H1 (cell line): ENCODE data around the gene PKD1L1.

ENCODE experiments used
- CREB1 ChIP-seq: IDR thresholded peaks from 2 replicates; pipeline ENCODE4 v1.6.1; 2012; ENCODE audit warnings: inconsistent platforms
- GTF2F1 ChIP-seq: IDR thresholded peaks from 2 replicates; pipeline ENCODE4 v1.6.1; 2012; ENCODE audit warnings: low read depth, low read length, improper control_type of control experiment, borderline replicate concordance
- JUN ChIP-seq: IDR thresholded peaks from 2 replicates; pipeline ENCODE4 v1.6.1; 2011; ENCODE audit warnings: low read depth, mild to moderate bottlenecking, improper control_type of control experiment, low read length
- NRF1 ChIP-seq: IDR thresholded peaks from 2 replicates; pipeline ENCODE4 v1.6.1; 2011; ENCODE audit warnings: mild to moderate bottlenecking, low read depth, low read length, improper control_type of control experiment
- POLR2A ChIP-seq, 2 experiments: IDR thresholded peaks; 1 replicate in 1 of 2; 2 replicates in 1 of 2; pipeline ENCODE4 v1.6.1; 2011; ENCODE audit warnings: low read depth in 2 of 2, low read length in 2 of 2, mild to moderate bottlenecking in 2 of 2; ENCODE audit errors: control extremely low read depth in 1 of 2
- POLR2AphosphoS5 ChIP-seq: IDR thresholded peaks from 2 replicates; pipeline ENCODE4 v1.6.1; 2011; ENCODE audit warnings: low read depth, low read length
- RBBP5 ChIP-seq: IDR thresholded peaks from 2 replicates; pipeline ENCODE4 v1.7.1; 2012; ENCODE audit warnings: low read depth, mild to moderate bottlenecking, inconsistent platforms, low read length, moderate library complexity, borderline replicate concordance
- SP1 ChIP-seq: IDR thresholded peaks from 2 replicates; pipeline ENCODE4 v1.6.1; 2011; ENCODE audit warnings: low read depth, low read length
- SP2 ChIP-seq: IDR thresholded peaks from 2 replicates; pipeline ENCODE4 v1.6.1; 2012; ENCODE audit warnings: mild to moderate bottlenecking, low read length, inconsistent platforms
- TAF1 ChIP-seq: IDR thresholded peaks from 2 replicates; pipeline ENCODE4 v1.6.1; 2011; ENCODE audit warnings: mild to moderate bottlenecking, low read depth, low read length
- TF ChIP-seq, protein P1 (sequence below), 3 experiments: IDR thresholded peaks; 1 replicate in 2 of 3; 2 replicates in 1 of 3; pipeline versions ENCODE4 v1.5.1 to v1.6.1; 2011; ENCODE audit warnings: low read length in 3 of 3, mild to moderate bottlenecking in 3 of 3, inconsistent platforms in 2 of 3, low read depth in 1 of 3, moderate library complexity in 1 of 3; ENCODE audit not compliant: insufficient read depth in 1 of 3; ENCODE audit errors: control extremely low read depth in 1 of 3
- TF ChIP-seq, protein P2 (sequence below): IDR thresholded peaks from 2 replicates; pipeline ENCODE4 v1.6.1; 2011; ENCODE audit warnings: low read length, improper control_type of control experiment
- TF ChIP-seq, protein P3 (sequence below): IDR thresholded peaks from 2 replicates; pipeline ENCODE4 v1.6.1; 2012; ENCODE audit warnings: inconsistent platforms

DNA sequence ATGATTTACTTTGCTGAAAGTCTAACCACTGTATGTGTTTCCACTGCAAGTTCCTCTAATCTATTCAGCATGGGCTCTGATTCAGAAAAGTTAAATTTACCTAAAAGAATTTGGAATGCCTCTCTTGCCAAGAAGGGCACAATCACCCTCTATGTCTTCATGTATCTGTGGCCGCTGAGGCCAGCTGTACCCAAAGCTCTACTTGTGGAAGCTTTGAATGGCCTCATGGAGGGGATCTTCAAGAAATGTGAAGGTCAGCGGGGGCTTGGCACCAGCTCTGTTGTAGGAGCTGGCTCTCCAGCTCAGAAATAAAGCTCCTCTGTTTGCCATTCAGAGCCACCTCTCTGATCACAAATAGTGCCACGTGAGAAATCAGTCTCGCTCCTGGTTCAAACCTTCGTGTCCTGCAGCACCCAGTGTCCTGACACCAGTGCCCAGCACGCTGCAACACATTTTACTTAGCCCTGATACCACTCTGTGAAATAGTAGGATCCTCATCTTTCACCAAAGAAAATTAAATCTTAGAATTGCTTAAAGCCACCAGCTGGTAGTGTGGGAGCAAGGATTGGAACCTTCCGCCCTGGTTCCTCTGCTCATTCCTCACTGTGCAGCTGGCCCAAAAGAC is 61.1 kb downstream of the PKD1L1 start:
- TF ChIP-seq POLR2A (IDR thresholded peaks at IDR 0.05; ENCODE audit: control extremely low read depth in 1 of 2, low read depth in 2 of 2, low read length in 2 of 2) (no peak), SP2 (no peak), JUN (no peak), POLR2AphosphoS5 (no peak), SP1 (no peak), GTF2F1 (no peak), NRF1 (no peak), CREB1 (no peak), RBBP5 (no peak), TAF1 (no peak)
- TF ChIP-seq, protein P1, sequence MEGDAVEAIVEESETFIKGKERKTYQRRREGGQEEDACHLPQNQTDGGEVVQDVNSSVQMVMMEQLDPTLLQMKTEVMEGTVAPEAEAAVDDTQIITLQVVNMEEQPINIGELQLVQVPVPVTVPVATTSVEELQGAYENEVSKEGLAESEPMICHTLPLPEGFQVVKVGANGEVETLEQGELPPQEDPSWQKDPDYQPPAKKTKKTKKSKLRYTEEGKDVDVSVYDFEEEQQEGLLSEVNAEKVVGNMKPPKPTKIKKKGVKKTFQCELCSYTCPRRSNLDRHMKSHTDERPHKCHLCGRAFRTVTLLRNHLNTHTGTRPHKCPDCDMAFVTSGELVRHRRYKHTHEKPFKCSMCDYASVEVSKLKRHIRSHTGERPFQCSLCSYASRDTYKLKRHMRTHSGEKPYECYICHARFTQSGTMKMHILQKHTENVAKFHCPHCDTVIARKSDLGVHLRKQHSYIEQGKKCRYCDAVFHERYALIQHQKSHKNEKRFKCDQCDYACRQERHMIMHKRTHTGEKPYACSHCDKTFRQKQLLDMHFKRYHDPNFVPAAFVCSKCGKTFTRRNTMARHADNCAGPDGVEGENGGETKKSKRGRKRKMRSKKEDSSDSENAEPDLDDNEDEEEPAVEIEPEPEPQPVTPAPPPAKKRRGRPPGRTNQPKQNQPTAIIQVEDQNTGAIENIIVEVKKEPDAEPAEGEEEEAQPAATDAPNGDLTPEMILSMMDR (IDR thresholded peaks at IDR 0.05; ENCODE audit: control extremely low read depth in 1 of 3, insufficient read depth in 1 of 3, low read depth in 1 of 3, low read length in 3 of 3): no peak
- TF ChIP-seq, protein P2, sequence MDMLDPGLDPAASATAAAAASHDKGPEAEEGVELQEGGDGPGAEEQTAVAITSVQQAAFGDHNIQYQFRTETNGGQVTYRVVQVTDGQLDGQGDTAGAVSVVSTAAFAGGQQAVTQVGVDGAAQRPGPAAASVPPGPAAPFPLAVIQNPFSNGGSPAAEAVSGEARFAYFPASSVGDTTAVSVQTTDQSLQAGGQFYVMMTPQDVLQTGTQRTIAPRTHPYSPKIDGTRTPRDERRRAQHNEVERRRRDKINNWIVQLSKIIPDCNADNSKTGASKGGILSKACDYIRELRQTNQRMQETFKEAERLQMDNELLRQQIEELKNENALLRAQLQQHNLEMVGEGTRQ: no peak
- TF ChIP-seq, protein P3, sequence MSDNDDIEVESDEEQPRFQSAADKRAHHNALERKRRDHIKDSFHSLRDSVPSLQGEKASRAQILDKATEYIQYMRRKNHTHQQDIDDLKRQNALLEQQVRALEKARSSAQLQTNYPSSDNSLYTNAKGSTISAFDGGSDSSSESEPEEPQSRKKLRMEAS: no peak
